K562 treated with DMSO at 1 percent for 24 hours (cell line): ENCODE results near the gene BECN2. TPM values are rescaled to one million over a fixed set of nuclear protein-coding genes. Genes with fewer than 3 reads are reported as not detected.

Experiments
- total RNA-seq: library from RNA; unstranded; fragments of 300-600 nt; gene quantifications from 2 replicates; pipeline ENCODE4 v1.2.3, GENCODE V29; 2022; ENCODE audit warnings: low read depth; ENCODE audit not compliant: insufficient read depth

Gene BECN2
- total RNA-seq = 0.30 TPM in 1 of 2 replicates, not detected in the other

GRCh38 chr1:241957692-241958494 is at the start of gene BECN2:
BECN2 (plus strand) TSS chr1:241957767; CDS start chr1:241957767, 0 bp downstream.

GRCh38 chr1:241999026-241999425 is 41.5 kb downstream of the BECN2 start, which contains the start of gene MAP1LC3C:
MAP1LC3C (minus strand) TSS chr1:241999098; CDS start chr1:241999008, 90 bp downstream.

Other genes with a start within 250 kb of the BECN2 start
- 33.7 and 38.0 TPM in 2 replicates for gene EXO1, start 109.6 kb upstream of the BECN2 start, total RNA-seq
- not detected in 2 replicates for gene MAP1LC3C, start 41.3 kb downstream of the BECN2 start, total RNA-seq